CD4-positive, alpha-beta T cell treated with Interleukin-15 for 4 hours (primary cell): ENCODE results near the gene LIMS1.
"Not testable (repeated sequence)": the region's sequence is repeated elsewhere in the genome, so short reads cannot be mapped to it uniquely, and the experiment has no call there.

Experiments used
- DNase-seq: peaks from one replicate; pipeline ENCODE4 v3.0.0-alpha.2; 2020; ENCODE audit warnings: low spot score

The LIMS1 gene

GRCh38 chr2:108533832-108534583 is at the start of gene LIMS1:
LIMS1 (plus strand) TSS chr2:108534470; CDS start chr2:108534563, 93 bp downstream.
- peak; percentile 85 for DNase-seq

- DNase-seq, result no peak
Measured at GRCh38 chr2:108485253-108485652, 49.0 kb upstream of the LIMS1 start.

- DNase-seq, result no peak
Measured at GRCh38 chr2:108490506-108491122, 43.7 kb upstream of the LIMS1 start.

GRCh38 chr2:108491848-108492247 is 42.4 kb upstream of the LIMS1 start:
- no peak for DNase-seq

- DNase-seq, result no peak
Measured at GRCh38 chr2:108492364-108492763, 41.9 kb upstream of the LIMS1 start.

GRCh38 chr2:108496167-108496566 is 38.1 kb upstream of the LIMS1 start:
- not testable (repeated sequence) for DNase-seq

GRCh38 chr2:108507620-108508019 is 26.6 kb upstream of the LIMS1 start:
- DNase-seq, result not testable (repeated sequence)

- not testable (repeated sequence) for DNase-seq
Measured at GRCh38 chr2:108512431-108512830, 21.8 kb upstream of the LIMS1 start.

GRCh38 chr2:108514478-108514877 is 19.8 kb upstream of the LIMS1 start:
- DNase-seq, result not testable (repeated sequence)

GRCh38 chr2:108524688-108525087 is 9.6 kb upstream of the LIMS1 start:
- not testable (repeated sequence) for DNase-seq

GRCh38 chr2:108525258-108525657 is 9.0 kb upstream of the LIMS1 start:
- DNase-seq, result not testable (repeated sequence)

GRCh38 chr2:108531674-108532055 is 2.6 kb upstream of the LIMS1 start:
- DNase-seq, result no peak

GRCh38 chr2:108534584-108535356 is 500 bp downstream of the LIMS1 start:
- peak; percentile 28 for DNase-seq

GRCh38 chr2:108535357-108535631 is 1.0 kb downstream of the LIMS1 start:
- no peak for DNase-seq

GRCh38 chr2:108536133-108536780 is 2.0 kb downstream of the LIMS1 start:
- DNase-seq, result no peak

GRCh38 chr2:108536911-108537310 is 2.6 kb downstream of the LIMS1 start:
- DNase-seq, result no peak

- DNase-seq, result no peak
Measured at GRCh38 chr2:108538000-108538625, 3.8 kb downstream of the LIMS1 start.

GRCh38 chr2:108541451-108541850 is 7.2 kb downstream of the LIMS1 start:
- no peak for DNase-seq

- no peak for DNase-seq
Measured at GRCh38 chr2:108542071-108542470, 7.8 kb downstream of the LIMS1 start.

GRCh38 chr2:108547606-108548005 is 13.3 kb downstream of the LIMS1 start:
- no peak for DNase-seq

GRCh38 chr2:108548208-108549003 is 14.1 kb downstream of the LIMS1 start:
- no peak for DNase-seq
